Loucy (cell line): ENCODE results near the gene DDX24.

Experiments
- H2AFZ ChIP-seq: fragments of 200-600 bp; sonication (generic); 2 replicates; pipeline ENCODE4 v1.6.0; 2016; ENCODE audit warnings: antibody characterized with exemption, mild to moderate bottlenecking, low read length, moderate library complexity
- H3F3A ChIP-seq: fragments of 200-600 bp; 2 replicates; pipeline ENCODE4 v1.6.0; 2016; ENCODE audit warnings: antibody characterized with exemption, low read depth, mild to moderate bottlenecking
- H3K27me3 ChIP-seq: fragments of 200-600 bp; sonication (generic); 2 replicates; pipeline ENCODE4 v1.6.1; 2014; ENCODE audit warnings: low read length, mild to moderate bottlenecking; ENCODE audit not compliant: insufficient read depth, poor library complexity, severe bottlenecking
- H3K36me3 ChIP-seq: fragments of 200-600 bp; sonication (generic); 2 replicates; pipeline ENCODE4 v1.6.1; 2016; ENCODE audit warnings: low read length; ENCODE audit not compliant: insufficient read depth
- H3K4me1 ChIP-seq: fragments of 200-600 bp; sonication (generic); 2 replicates; pipeline ENCODE4 v1.5.1; 2014; ENCODE audit warnings: low read length, mild to moderate bottlenecking; ENCODE audit not compliant: insufficient read depth, poor library complexity, severe bottlenecking
- H3K4me2 ChIP-seq: fragments of 200-600 bp; sonication (generic); 2 replicates; pipeline ENCODE4 v1.6.0; 2014; ENCODE audit warnings: antibody characterized with exemption, low read length, low read depth, mild to moderate bottlenecking; ENCODE audit not compliant: poor library complexity, severe bottlenecking
- H3K4me3 ChIP-seq: fragments of 200-600 bp; sonication (generic); 2 replicates; pipeline ENCODE4 v1.5.1; 2014; ENCODE audit warnings: low read length, mild to moderate bottlenecking, mixed read lengths; ENCODE audit not compliant: poor library complexity, severe bottlenecking
- H3K79me2 ChIP-seq: fragments of 200-600 bp; sonication (generic); 2 replicates; pipeline ENCODE4 v1.6.1; 2014; ENCODE audit warnings: low read length; ENCODE audit not compliant: insufficient read depth
- H3K9ac ChIP-seq: fragments of 200-600 bp; sonication (generic); 2 replicates; pipeline ENCODE4 v1.6.0; 2014; ENCODE audit warnings: mild to moderate bottlenecking, low read depth, low read length, moderate library complexity; ENCODE audit not compliant: poor library complexity, severe bottlenecking
- H3K9me2 ChIP-seq: fragments of 200-600 bp; sonication (generic); replicated peaks from 2 replicates; pipeline ENCODE4 v1.6.1; 2016; ENCODE audit warnings: low read depth, low read length, mixed read lengths
- H3K9me3 ChIP-seq: fragments of 200-600 bp; sonication (generic); 2 replicates; pipeline ENCODE4 v1.6.1; 2014; ENCODE audit warnings: mild to moderate bottlenecking, antibody characterized with exemption, low read length, low read depth; ENCODE audit not compliant: insufficient read depth
- H4K20me1 ChIP-seq: fragments of 200-600 bp; sonication (generic); 2 replicates; pipeline ENCODE4 v1.6.0; 2014; ENCODE audit warnings: antibody characterized with exemption, low read length, mild to moderate bottlenecking; ENCODE audit not compliant: insufficient read depth, poor library complexity, severe bottlenecking
- EZH2phosphoT487 ChIP-seq: fragments of 200-600 bp; IDR thresholded peaks from 2 replicates; pipeline ENCODE4 v1.6.1; 2018; ENCODE audit warnings: antibody characterized with exemption, mild to moderate bottlenecking, moderate library complexity, borderline replicate concordance
- TF ChIP-seq, protein P1 (sequence below): fragments of 200-600 bp; sonication (generic); conservative IDR thresholded peaks from 2 replicates; pipeline ENCODE4 v1.5.1; 2014; ENCODE audit warnings: mild to moderate bottlenecking, antibody characterized with exemption, low read length

Gene DDX24

DNA sequence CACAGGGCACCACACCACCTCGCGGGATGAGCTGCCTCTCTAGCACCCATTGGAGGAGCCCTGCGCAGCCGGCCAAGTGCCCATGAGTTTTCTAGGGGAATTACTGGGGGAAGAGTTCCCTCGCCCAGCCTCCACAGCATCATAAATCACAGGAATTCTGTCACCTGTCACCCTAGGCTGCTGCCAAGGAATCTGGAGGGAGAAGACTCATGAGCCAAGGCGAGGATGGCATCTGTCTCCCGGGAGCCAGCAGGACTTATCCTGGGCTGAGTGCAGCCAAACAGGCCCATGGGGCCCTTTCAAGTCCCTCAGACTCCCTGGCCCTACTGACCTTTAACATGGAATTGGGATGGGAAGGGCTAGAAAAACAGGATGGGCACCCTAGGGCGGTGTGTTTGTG lies 62.7 kb downstream of the DDX24 start:
- Histone ChIP-seq H3F3A (no peaks in the 10 kb centered on the region), H3K4me1 (no peaks in the 10 kb centered on the region), H3K9ac (no peak overlapping the region), H3K9me3 (no peaks in the 10 kb centered on the region), H3K9me2 (no peaks in the 10 kb centered on the region), H3K4me2 (no peak overlapping the region), H2AFZ (no peak overlapping the region), H3K79me2 (no peaks in the 10 kb centered on the region), H3K4me3 (no peak overlapping the region), H3K36me3 (no peaks in the 10 kb centered on the region), H4K20me1 (no peaks in the 10 kb centered on the region), H3K27me3 (no peaks in the 10 kb centered on the region)
- no peak for TF ChIP-seq EZH2phosphoT487
- TF ChIP-seq, protein P1, sequence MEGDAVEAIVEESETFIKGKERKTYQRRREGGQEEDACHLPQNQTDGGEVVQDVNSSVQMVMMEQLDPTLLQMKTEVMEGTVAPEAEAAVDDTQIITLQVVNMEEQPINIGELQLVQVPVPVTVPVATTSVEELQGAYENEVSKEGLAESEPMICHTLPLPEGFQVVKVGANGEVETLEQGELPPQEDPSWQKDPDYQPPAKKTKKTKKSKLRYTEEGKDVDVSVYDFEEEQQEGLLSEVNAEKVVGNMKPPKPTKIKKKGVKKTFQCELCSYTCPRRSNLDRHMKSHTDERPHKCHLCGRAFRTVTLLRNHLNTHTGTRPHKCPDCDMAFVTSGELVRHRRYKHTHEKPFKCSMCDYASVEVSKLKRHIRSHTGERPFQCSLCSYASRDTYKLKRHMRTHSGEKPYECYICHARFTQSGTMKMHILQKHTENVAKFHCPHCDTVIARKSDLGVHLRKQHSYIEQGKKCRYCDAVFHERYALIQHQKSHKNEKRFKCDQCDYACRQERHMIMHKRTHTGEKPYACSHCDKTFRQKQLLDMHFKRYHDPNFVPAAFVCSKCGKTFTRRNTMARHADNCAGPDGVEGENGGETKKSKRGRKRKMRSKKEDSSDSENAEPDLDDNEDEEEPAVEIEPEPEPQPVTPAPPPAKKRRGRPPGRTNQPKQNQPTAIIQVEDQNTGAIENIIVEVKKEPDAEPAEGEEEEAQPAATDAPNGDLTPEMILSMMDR, result no peak

DNA sequence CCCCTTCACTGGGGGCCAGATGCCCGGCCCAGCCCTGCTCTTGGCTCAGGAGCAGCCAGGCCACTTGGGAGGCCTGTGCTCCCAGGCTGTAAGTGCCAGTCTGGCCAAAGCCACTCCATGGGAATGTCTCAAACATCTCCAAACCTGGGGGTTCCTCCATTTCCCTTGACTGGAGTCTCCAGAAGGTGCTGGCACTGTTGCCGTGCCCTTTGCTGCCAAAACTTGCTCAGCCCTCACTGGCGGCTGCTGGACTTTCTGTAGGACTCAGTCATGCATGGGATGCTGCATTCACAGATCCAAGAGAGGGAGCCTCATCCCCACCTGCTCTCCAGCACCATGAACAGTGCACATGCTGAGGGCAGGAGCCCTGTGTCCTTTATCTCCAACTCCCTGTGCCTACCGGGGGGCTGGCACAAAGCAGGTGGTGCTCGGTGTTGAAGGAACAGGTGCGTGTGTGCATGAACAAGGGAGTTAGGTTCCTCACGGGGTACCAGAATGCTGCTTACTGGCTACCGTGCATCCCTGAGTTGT lies 64.5 kb downstream of the DDX24 start:
- Histone ChIP-seq H3K36me3 (no peaks in the 10 kb centered on the region), H3K79me2 (no peaks in the 10 kb centered on the region), H3K27me3 (no peaks in the 10 kb centered on the region), H3K9me2 (no peaks in the 10 kb centered on the region), H3K4me3 (no peak overlapping the region), H3K4me1 (peaks cover 3% of the 10 kb centered on the region), H2AFZ (no peak overlapping the region), H3K9me3 (no peaks in the 10 kb centered on the region), H3K9ac (no peak overlapping the region), H4K20me1 (no peaks in the 10 kb centered on the region), H3F3A (no peaks in the 10 kb centered on the region), H3K4me2 (no peak overlapping the region)
- TF ChIP-seq EZH2phosphoT487, result no peak
- TF ChIP-seq, protein P1, result no peak

DNA sequence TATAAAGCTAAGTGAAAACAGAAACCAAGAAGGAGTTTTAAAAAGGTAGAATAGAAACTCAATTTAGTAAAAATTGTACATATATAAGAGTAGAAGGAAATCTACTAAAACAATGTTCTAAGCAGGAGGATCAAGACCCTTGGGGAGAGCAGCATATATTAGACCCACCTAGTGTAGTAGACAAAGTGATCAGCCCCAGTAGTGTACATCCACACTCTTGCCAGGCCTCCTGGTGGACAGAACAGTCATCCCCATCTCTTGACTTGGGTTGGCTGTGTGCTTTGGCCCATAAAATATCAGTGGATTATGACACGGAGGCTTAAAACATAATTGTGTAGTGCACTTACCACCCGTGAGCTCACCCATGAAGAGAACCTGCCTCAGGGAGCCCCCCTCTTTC lies 65.8 kb downstream of the DDX24 start:
- Histone ChIP-seq H3K9me2 (no peaks in the 10 kb centered on the region), H3K36me3 (no peaks in the 10 kb centered on the region), H3K27me3 (no peaks in the 10 kb centered on the region), H4K20me1 (no peaks in the 10 kb centered on the region), H3K4me2 (no peak overlapping the region), H3K4me3 (no peak overlapping the region), H2AFZ (no peak overlapping the region), H3K79me2 (no peaks in the 10 kb centered on the region), H3K4me1 (peaks cover 5% of the 10 kb centered on the region), H3K9ac (no peak overlapping the region), H3K9me3 (no peaks in the 10 kb centered on the region), H3F3A (no peaks in the 10 kb centered on the region)
- TF ChIP-seq, protein P1, result no peak; the same call in 1 of the 2 replicates
- no peak for TF ChIP-seq EZH2phosphoT487
